Caco-2 (cell line): Measurements from ENCODE around the gene TXLNB. TPM values are rescaled to one million over a fixed set of nuclear protein-coding genes. Genes with fewer than 3 reads are reported as not detected.

ENCODE experiments used
- BruUV-seq: library from RNA; stranded (reverse); fragments of 400-500 nt; replicated peaks from 2 replicates; lab custom pipeline; 2021; lab: Mats Ljungman, UMichigan
- CTCF ChIA-PET: fragments of 300-600 bp; sonication (Branson Sonifier 250); formaldehyde crosslinking; loops from one replicate; lab custom pipeline; 2022; ENCODE audit warnings: antibody characterized with exemption; lab: Charles Lee
- POLR2A ChIA-PET: fragments of 300-600 bp; sonication (Branson Sonifier 250); formaldehyde crosslinking; loops from one replicate; lab custom pipeline; 2022; ENCODE audit warnings: antibody characterized with exemption; lab: Charles Lee
- DNase-seq, 2 experiments: peaks; one replicate each; pipeline versions ENCODE4 v3.0.0 to v3.0.0-alpha.2; 2020 to 2022
- H3K27me3 ChIP-seq: replicated peaks from 2 replicates; pipeline ENCODE4 v1.6.0; 2011; ENCODE audit warnings: low read length; ENCODE audit not compliant: control insufficient read depth, insufficient read depth
- H3K36me3 ChIP-seq: 2 replicates; pipeline ENCODE4 v1.5.1; 2011; ENCODE audit warnings: low read length; ENCODE audit not compliant: control insufficient read depth, insufficient read depth
- H3K4me1 ChIP-seq: fragments of 250-450 bp; sonication (Bioruptor Pico); 2 replicates; pipeline ENCODE4 v1.5.1; 2020; ENCODE audit warnings: mild to moderate bottlenecking
- H3K4me3 ChIP-seq: 2 replicates; pipeline ENCODE4 v1.5.1; 2011; ENCODE audit warnings: low read depth, mild to moderate bottlenecking, control low read depth, low read length
- H3K9me3 ChIP-seq: fragments of 250-450 bp; sonication (Bioruptor Pico); 2 replicates; pipeline ENCODE4 v1.5.1; 2020; ENCODE audit warnings: mild to moderate bottlenecking, moderate library complexity
- H3K27ac Mint-ChIP-seq: one replicate; pipeline ENCODE4 v1.8.0; 2022; ENCODE audit warnings: mixed read lengths; ENCODE audit not compliant: unreplicated experiment
- H3K27me3 Mint-ChIP-seq: one replicate; pipeline ENCODE4 v1.8.0; 2022; ENCODE audit warnings: mixed read lengths; ENCODE audit not compliant: insufficient read depth, unreplicated experiment
- H3K36me3 Mint-ChIP-seq: one replicate; pipeline ENCODE4 v1.8.0; 2022; ENCODE audit warnings: mild to moderate bottlenecking, mixed read lengths; ENCODE audit not compliant: insufficient read depth, unreplicated experiment
- H3K4me1 Mint-ChIP-seq: one replicate; pipeline ENCODE4 v1.8.0; 2022; ENCODE audit warnings: low read depth, mixed read lengths; ENCODE audit not compliant: unreplicated experiment
- H3K4me3 Mint-ChIP-seq: one replicate; pipeline ENCODE4 v1.8.0; 2022; ENCODE audit warnings: mild to moderate bottlenecking, moderate library complexity, mixed read lengths; ENCODE audit not compliant: unreplicated experiment
- H3K9me3 Mint-ChIP-seq: one replicate; pipeline ENCODE4 v1.8.0; 2022; ENCODE audit warnings: mixed read lengths; ENCODE audit not compliant: unreplicated experiment
- CTCF ChIP-seq, 2 experiments: fragments of 200-600 bp in 1 of 2; IDR thresholded peaks; 1 replicate in 1 of 2; 2 replicates in 1 of 2; pipeline versions ENCODE4 v1.5.1 to v1.8.0; 2011 to 2022; ENCODE audit warnings: antibody characterized with exemption in 1 of 2, control low read depth in 1 of 2, inconsistent platforms in 1 of 2, low read depth in 1 of 2, low read length in 1 of 2, mild to moderate bottlenecking in 1 of 2, moderate library complexity in 1 of 2; ENCODE audit not compliant: insufficient read depth in 1 of 2, severe bottlenecking in 1 of 2, unreplicated experiment in 1 of 2
- intact Hi-C: fragments of 100-400 bp; cut with micrococcal nuclease; formaldehyde crosslinking; loops from one replicate; pipeline ENCODE4 v1.10.0; 2022; ENCODE audit not compliant: unreplicated experiment
- total RNA-seq: library from RNA; stranded (reverse); gene quantifications from 2 replicates; pipeline ENCODE4 v1.2.3, GENCODE V29; 2022

Gene TXLNB
- total RNA-seq, 1 experiment from 2014 or later: not detected

- POLR2A ChIA-PET: no interaction called here
- CTCF ChIA-PET: interaction anchor here (0.6 to 0.9 kb wide), 2 partner anchors 12 to 14 kb away, joined by 3 read pairs; no protein-coding TSS in a partner anchor
- no peak for TF ChIP-seq CTCF (IDR thresholded peaks at IDR 0.05; ENCODE audit: insufficient read depth in 1 of 2, low read depth in 1 of 2, low read length in 1 of 2, severe bottlenecking in 1 of 2, unreplicated experiment in 1 of 2)
These were observed 86.8 kb downstream of the TXLNB start for GRCh38 chr6:139204978-139205377.

GRCh38 chr6:139201378-139201777, 90.4 kb downstream of the TXLNB start:
- H3K4me3 Mint-ChIP-seq: no peak overlapping the region
- intact Hi-C loops: loop anchor here (10.0 kb wide), 1 partner anchor 387 kb away; no protein-coding TSS in a partner anchor
- Histone ChIP-seq H3K9me3 (0 out of 2 replicates have a peak, but pooled peaks cover 3% of the 10 kb centered on the region), H3K4me1 (no peaks in the 10 kb centered on the region), H3K27me3 (no peaks in the 10 kb centered on the region), H3K36me3 (no peaks in the 10 kb centered on the region), H3K4me3 (no peak overlapping the region)
- no peak overlapping the region for H3K27ac Mint-ChIP-seq
- ChIA-PET CTCF (no interaction called here), POLR2A (no interaction called here)
- TF ChIP-seq CTCF (IDR thresholded peaks at IDR 0.05; ENCODE audit: insufficient read depth in 1 of 2, low read depth in 1 of 2, low read length in 1 of 2, severe bottlenecking in 1 of 2, unreplicated experiment in 1 of 2): no peak
- DNase-seq: no peak
- peaks cover under 1% of the 10 kb centered on the region for H3K9me3 Mint-ChIP-seq
- H3K36me3 Mint-ChIP-seq: no peaks in the 10 kb centered on the region
- BruUV-seq: no TSS peak
- H3K27me3 Mint-ChIP-seq: peaks cover 3% of the 10 kb centered on the region
- no peaks in the 10 kb centered on the region for H3K4me1 Mint-ChIP-seq

More at GRCh38 chr6:139204978-139205377, 86.8 kb downstream of the TXLNB start:
- H3K9me3 ChIP-seq: 0 out of 2 replicates have a peak, but pooled peaks cover 3% of the 10 kb centered on the region
- H3K27me3 Mint-ChIP-seq: peaks cover 3% of the 10 kb centered on the region
- H3K4me1 Mint-ChIP-seq: no peaks in the 10 kb centered on the region
- H3K36me3 ChIP-seq: no peaks in the 10 kb centered on the region
- no peak overlapping the region for H3K27ac Mint-ChIP-seq
- no TSS peak for BruUV-seq
- no peak for DNase-seq
- H3K4me3 ChIP-seq: no peak overlapping the region
- intact Hi-C loops: loop anchor here (10.0 kb wide), 1 partner anchor 390 kb away; no protein-coding TSS in a partner anchor
- no peaks in the 10 kb centered on the region for H3K36me3 Mint-ChIP-seq
- peaks cover 29% of the 10 kb centered on the region for H3K9me3 Mint-ChIP-seq
- H3K4me3 Mint-ChIP-seq: no peak overlapping the region
- H3K27me3 ChIP-seq: no peaks in the 10 kb centered on the region
- H3K4me1 ChIP-seq: no peaks in the 10 kb centered on the region

- Histone ChIP-seq H3K27me3 (no peaks in the 10 kb centered on the region), H3K9me3 (no peaks in the 10 kb centered on the region), H3K4me3 (no peak overlapping the region), H3K4me1 (no peaks in the 10 kb centered on the region), H3K36me3 (no peaks in the 10 kb centered on the region)
- H3K27ac Mint-ChIP-seq: no peak overlapping the region
- intact Hi-C loops: no loop called here
- no peak overlapping the region for H3K4me3 Mint-ChIP-seq
- no TSS peak for BruUV-seq
- H3K4me1 Mint-ChIP-seq: no peaks in the 10 kb centered on the region
- CTCF ChIA-PET: no interaction called here
- TF ChIP-seq CTCF (IDR thresholded peaks at IDR 0.05; ENCODE audit: insufficient read depth in 1 of 2, low read depth in 1 of 2, low read length in 1 of 2, severe bottlenecking in 1 of 2, unreplicated experiment in 1 of 2): no peak
- peaks cover 3% of the 10 kb centered on the region for H3K27me3 Mint-ChIP-seq
- no peaks in the 10 kb centered on the region for H3K36me3 Mint-ChIP-seq
- no peak for DNase-seq
- no peaks in the 10 kb centered on the region for H3K9me3 Mint-ChIP-seq
- POLR2A ChIA-PET: no interaction called here
These were observed 93.1 kb downstream of the TXLNB start for GRCh38 chr6:139198529-139199288.
